GM19099 (cell line): ENCODE measurements around the gene KCND1.
A peak's percentile ranks its signal among the peaks of the same experiment; 100 is the strongest.

ENCODE experiments used
- POLR2A ChIP-seq: IDR thresholded peaks from 3 replicates; pipeline ENCODE4 v1.6.1; 2011; ENCODE audit warnings: low read depth; ENCODE audit not compliant: insufficient read length; ENCODE audit errors: extremely low read depth

KCND1 gene

GRCh38 chrX:48971249-48972219 is at the start of gene KCND1:
TSS of gene KCND1 (minus strand) at chrX:48971844. CDS start at chrX:48970271, 1,573 bp downstream.
- TF ChIP-seq POLR2A: no peak

GRCh38 chrX:49019599-49020249 is 48.1 kb upstream of the KCND1 start:
- no peak for TF ChIP-seq POLR2A

GRCh38 chrX:49019050-49019449 is 47.4 kb upstream of the KCND1 start:
- no peak for TF ChIP-seq POLR2A

- no peak for TF ChIP-seq POLR2A
Measured at GRCh38 chrX:49003696-49004095, 32.1 kb upstream of the KCND1 start.

GRCh38 chrX:49002091-49002935 is 30.7 kb upstream of the KCND1 start, which contains the start of gene GRIPAP1:
TSS of gene GRIPAP1 (minus strand) at chrX:49002264. CDS start at chrX:49002229, 35 bp downstream.
- peak; percentile 78 for TF ChIP-seq POLR2A

GRCh38 chrX:49001521-49002090 is 30.0 kb upstream of the KCND1 start:
- no peak for TF ChIP-seq POLR2A

GRCh38 chrX:49000636-49001035 is 29.0 kb upstream of the KCND1 start:
- no peak for TF ChIP-seq POLR2A

GRCh38 chrX:48999030-48999429 is 27.4 kb upstream of the KCND1 start:
- no peak for TF ChIP-seq POLR2A

- no peak for TF ChIP-seq POLR2A
Measured at GRCh38 chrX:48998391-48998790, 26.7 kb upstream of the KCND1 start.

- TF ChIP-seq POLR2A: no peak
Measured at GRCh38 chrX:48997865-48998264, 26.2 kb upstream of the KCND1 start.

GRCh38 chrX:48997455-48997854 is 25.8 kb upstream of the KCND1 start:
- no peak for TF ChIP-seq POLR2A

- no peak for TF ChIP-seq POLR2A
Measured at GRCh38 chrX:48996969-48997368, 25.3 kb upstream of the KCND1 start.

GRCh38 chrX:48992341-48992740 is 20.7 kb upstream of the KCND1 start:
- TF ChIP-seq POLR2A: no peak

GRCh38 chrX:48989483-48989882 is 17.8 kb upstream of the KCND1 start:
- no peak for TF ChIP-seq POLR2A

GRCh38 chrX:48983896-48984295 is 12.3 kb upstream of the KCND1 start:
- no peak for TF ChIP-seq POLR2A
